Esophagus (tissue), 2 donors: Measurements from ENCODE around the gene CMTM8. TPM values are rescaled to one million over a fixed set of nuclear protein-coding genes. Genes with fewer than 3 reads are reported as not detected.
"Not testable (repeated sequence)": the region's sequence is repeated elsewhere in the genome, so short reads cannot be mapped to it uniquely, and the experiment has no call there.

Source experiments
- H3K27ac ChIP-seq, 2 donors: one replicate each; pipeline ENCODE4 v1.5.1; 2013; ENCODE audit warnings: low read depth in 2 of 2, mild to moderate bottlenecking in 2 of 2, inconsistent platforms in 1 of 2, low read length in 1 of 2, moderate library complexity in 1 of 2
- H3K27me3 ChIP-seq, 2 donors: one replicate each; pipeline ENCODE4 v1.6.1; 2013; ENCODE audit warnings: low read length in 2 of 2, control low read depth in 1 of 2, mild to moderate bottlenecking in 1 of 2; ENCODE audit not compliant: insufficient read depth in 2 of 2, control insufficient read depth in 1 of 2
- H3K36me3 ChIP-seq, 2 donors: one replicate each; pipeline ENCODE4 v1.6.1; 2013; ENCODE audit warnings: low read length in 1 of 2; ENCODE audit not compliant: control insufficient read depth in 2 of 2, insufficient read depth in 2 of 2
- H3K4me1 ChIP-seq, 2 donors: one replicate each; pipeline ENCODE4 v1.6.1; 2013; ENCODE audit warnings: low read length in 1 of 2; ENCODE audit not compliant: control insufficient read depth in 2 of 2, insufficient read depth in 2 of 2
- H3K4me3 ChIP-seq, 2 donors: one replicate each; pipeline ENCODE4 v1.5.1; 2013; ENCODE audit warnings: low read length in 2 of 2, mild to moderate bottlenecking in 2 of 2, low read depth in 1 of 2, moderate library complexity in 1 of 2
- H3K9me3 ChIP-seq, 2 donors: one replicate each; pipeline ENCODE4 v1.6.1; 2013; ENCODE audit warnings: mild to moderate bottlenecking in 2 of 2, low read depth in 1 of 2, low read length in 1 of 2, moderate library complexity in 1 of 2; ENCODE audit not compliant: control insufficient read depth in 2 of 2, insufficient read depth in 1 of 2
- WGBS, 2 donors: extraction: QIAGEN DNeasy Blood & Tissue Kit; methylation state at CpG; one replicate each; pipeline ENCODE4 v1.1.7; 2013; 5-methylcytosine and 5-hydroxymethylcytosine counted together
- polyA plus RNA-seq, 2 donors: library from polyadenylated mRNA; stranded (reverse); fragments of 200-250 nt; gene quantifications; one replicate each; pipeline ENCODE4 v1.2.3, GENCODE V29; 2013
- donor health status: healthy with polysubstance abuse.
- donor health status: Bipolar disorder and iron deficiency.

Gene CMTM8
- polyA plus RNA-seq, 2 donors, result 1.1 to 1.7 TPM

DNA sequence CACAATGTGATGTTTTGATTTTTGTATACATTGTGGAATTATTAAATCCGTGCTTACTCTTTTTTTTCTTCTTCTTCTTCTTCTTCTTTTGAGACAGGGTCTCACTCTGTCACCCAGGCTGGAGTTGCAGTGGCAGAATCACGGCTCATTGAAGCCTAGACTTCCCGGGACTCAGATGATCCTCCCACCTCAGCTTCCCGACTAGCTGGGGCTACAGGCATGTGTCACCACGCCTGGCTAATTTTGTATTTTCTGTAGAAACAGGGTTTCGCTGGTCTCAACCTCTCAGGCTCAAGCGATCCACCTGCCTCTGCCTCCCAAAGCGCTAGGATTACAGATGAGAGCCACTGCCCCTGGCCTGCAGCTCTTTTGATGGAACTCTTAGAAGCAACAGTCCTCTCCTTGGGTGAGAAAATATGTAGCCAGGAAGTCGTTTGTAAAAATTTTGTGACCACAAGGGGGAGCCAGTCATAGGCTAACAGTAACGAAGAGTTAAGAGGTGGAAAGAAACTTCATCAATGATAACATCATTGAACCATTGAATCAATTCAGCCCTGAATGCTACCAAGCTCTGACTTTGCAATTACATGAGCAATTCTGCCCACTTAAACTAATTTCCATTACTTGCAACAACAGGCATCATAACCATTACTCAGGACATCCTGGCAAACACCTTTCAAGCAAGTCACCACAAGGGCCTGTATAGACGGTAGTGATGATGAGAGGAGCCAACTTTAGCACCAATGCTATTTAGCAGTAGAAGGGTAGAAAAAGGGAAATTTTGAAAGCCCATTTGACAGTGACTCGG lies 136.5 kb downstream of the CMTM8 start:
- Histone ChIP-seq H3K9me3 (no peaks in the 10 kb centered on the region), H3K27ac (no peak overlapping the region), H3K4me3 (no peak overlapping the region), H3K36me3 (no peaks in the 10 kb centered on the region), H3K4me1 (no peaks in the 10 kb centered on the region), H3K27me3 (peaks cover 0 to 3% of the 10 kb centered on the region in 2 donors)
- WGBS, 2 donors, result 54 to 61% methylated on average over 12 of the region's 12 CpGs

DNA sequence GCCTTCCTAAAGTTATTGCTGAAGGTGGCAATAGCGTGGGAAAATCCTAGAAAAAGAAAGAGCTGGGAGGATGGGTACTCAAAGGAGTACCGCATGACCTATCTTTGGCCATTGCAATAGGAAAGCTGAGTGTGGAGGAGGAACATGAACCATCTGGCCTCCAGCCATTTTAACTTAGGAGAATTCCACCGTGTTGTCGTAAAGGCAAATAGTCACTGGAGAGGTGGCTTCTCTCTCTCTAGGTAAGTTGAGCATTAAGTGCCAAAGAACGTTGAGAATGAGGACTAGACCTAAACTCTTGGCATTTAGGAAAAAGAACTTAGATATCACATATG lies 137.1 kb downstream of the CMTM8 start:
- Histone ChIP-seq H3K9me3 (no peaks in the 10 kb centered on the region), H3K27ac (no peak overlapping the region), H3K36me3 (no peaks in the 10 kb centered on the region), H3K4me1 (no peaks in the 10 kb centered on the region), H3K4me3 (no peak overlapping the region), H3K27me3 (peaks cover 0 to 3% of the 10 kb centered on the region in 2 donors)
- 93 to 94% methylated on average over 5 of the region's 5 CpGs for WGBS, 2 donors

DNA sequence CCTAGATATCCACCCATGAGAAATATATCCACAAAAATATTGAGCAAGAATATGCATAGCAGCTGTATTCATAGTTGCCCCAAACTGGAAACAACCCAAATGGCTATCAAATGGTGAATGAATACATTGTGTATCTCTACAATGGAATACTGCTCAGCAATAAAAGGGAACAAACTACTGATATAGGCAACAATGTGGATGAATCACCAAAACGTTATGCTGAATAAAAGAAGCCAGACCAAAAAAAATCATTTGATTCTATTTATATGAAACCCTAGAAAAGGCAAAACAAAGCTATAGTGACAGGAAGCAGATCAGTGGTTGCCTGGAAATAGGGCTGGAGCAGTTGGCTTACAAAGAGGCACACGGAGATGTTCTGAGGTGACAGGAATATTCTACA lies 137.6 kb downstream of the CMTM8 start:
- H3K9me3 ChIP-seq, result no peaks in the 10 kb centered on the region
- 65 to 68% methylated on average over 2 of the region's 2 CpGs for WGBS, 2 donors
- H3K36me3 ChIP-seq, result no peaks in the 10 kb centered on the region
- H3K27me3 ChIP-seq, result peaks cover 0 to 3% of the 10 kb centered on the region in 2 donors
- H3K27ac ChIP-seq, result no peak overlapping the region
- H3K4me1 ChIP-seq, result no peaks in the 10 kb centered on the region
- no peak overlapping the region for H3K4me3 ChIP-seq

DNA sequence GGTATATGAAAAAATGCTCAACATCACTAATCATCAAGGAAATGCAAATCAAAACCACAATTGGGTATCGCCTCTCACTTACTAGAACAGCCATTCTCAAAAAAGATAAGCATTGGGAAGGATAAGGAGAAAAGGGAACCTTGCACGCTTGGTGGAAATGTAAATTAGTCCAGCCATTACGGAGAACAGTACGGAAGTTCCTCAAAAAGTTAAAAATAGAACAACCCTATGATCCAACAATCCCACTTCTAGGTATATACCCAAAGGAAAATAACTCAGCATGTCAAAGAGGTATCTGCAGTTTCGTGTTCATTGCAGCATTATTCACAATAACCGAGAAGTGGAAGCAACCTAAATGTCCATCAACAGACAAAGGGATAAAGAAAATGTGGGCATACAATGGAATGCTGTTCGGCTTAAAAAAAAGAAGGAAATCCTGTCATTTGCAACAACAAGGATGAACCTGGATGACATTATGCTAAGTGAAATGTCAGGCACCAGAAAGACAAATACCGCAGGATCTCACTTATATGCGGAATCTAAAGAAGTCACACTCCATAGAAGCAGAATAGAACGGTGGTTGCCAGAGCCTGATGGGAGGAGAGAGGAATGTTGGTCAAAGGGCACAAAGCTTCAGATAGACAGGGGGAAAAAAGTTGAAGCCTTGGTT lies 141.5 kb downstream of the CMTM8 start:
- H3K9me3 ChIP-seq, result no peaks in the 10 kb centered on the region
- H3K27ac ChIP-seq, result no peak overlapping the region
- no peak overlapping the region for H3K4me3 ChIP-seq
- H3K4me1 ChIP-seq, result no peaks in the 10 kb centered on the region
- H3K27me3 ChIP-seq, result no peaks in the 10 kb centered on the region
- 80 to 85% methylated on average over 10 of the region's 10 CpGs for WGBS, 2 donors
- H3K36me3 ChIP-seq, result no peaks in the 10 kb centered on the region

DNA sequence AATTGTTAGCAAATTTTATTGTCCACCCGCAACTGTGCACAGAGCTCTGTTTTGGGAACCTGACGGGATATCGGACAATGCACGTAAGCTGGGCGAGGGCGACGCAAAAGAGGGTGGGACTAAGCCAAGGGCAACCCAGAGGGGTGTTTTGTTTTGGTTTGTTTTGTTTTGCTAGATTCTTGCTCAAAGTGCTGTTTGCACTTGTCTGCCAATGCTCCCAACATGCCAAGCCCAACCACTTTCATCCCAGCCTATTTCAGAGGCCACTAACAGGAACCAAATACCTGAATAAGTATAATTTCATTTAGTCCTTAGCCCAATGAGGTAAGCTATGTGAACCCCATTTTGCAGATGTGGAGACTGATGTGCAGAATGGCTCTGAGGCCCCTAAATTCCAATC lies 143.4 kb downstream of the CMTM8 start:
- Histone ChIP-seq H3K27me3 (no peaks in the 10 kb centered on the region), H3K27ac (no peak overlapping the region)
- 69 to 86% methylated on average over 7 of the region's 7 CpGs for WGBS, 2 donors

DNA sequence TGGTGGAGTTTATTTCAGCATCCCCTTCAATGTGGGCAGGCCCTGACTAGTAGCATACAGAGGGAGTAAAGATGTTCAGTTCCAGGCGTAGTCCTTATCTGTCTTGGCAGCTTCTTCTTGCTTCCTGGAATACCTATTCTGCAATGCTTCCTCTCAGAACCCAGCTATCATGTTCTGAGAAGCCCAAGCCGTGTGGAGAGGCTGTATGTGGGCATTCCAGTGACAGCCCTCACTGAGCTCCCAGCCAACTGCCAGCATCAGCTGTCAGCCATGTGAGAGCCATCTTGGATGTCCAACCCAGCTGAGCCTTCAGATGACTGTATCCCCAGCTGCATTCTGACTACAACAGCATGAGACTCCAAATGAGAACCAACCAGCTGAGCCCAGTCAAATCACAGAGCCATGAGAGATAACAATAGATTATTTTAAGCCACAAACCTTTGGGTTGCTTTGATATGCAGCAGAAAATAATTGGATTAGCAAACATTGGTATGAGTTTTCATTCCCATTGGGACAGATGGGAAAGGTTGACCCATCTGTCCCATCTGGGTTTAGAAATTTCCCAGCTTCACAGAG lies 144.7 kb downstream of the CMTM8 start:
- WGBS, 2 donors, result 62 to 74% methylated on average over 2 of the region's 2 CpGs
- no peaks in the 10 kb centered on the region for H3K9me3 ChIP-seq
- H3K4me3 ChIP-seq, result no peak overlapping the region
- peaks cover 0 to 3% of the 10 kb centered on the region in 2 donors for H3K27me3 ChIP-seq
- H3K36me3 ChIP-seq, result no peaks in the 10 kb centered on the region
- no peaks in the 10 kb centered on the region for H3K4me1 ChIP-seq
- no peak overlapping the region for H3K27ac ChIP-seq

More for the DNA sequence above, 143.4 kb downstream of the CMTM8 start:
- H3K36me3 ChIP-seq, result no peaks in the 10 kb centered on the region
- H3K9me3 ChIP-seq, result no peaks in the 10 kb centered on the region
- no peaks in the 10 kb centered on the region for H3K4me1 ChIP-seq
- no peak overlapping the region for H3K4me3 ChIP-seq

DNA sequence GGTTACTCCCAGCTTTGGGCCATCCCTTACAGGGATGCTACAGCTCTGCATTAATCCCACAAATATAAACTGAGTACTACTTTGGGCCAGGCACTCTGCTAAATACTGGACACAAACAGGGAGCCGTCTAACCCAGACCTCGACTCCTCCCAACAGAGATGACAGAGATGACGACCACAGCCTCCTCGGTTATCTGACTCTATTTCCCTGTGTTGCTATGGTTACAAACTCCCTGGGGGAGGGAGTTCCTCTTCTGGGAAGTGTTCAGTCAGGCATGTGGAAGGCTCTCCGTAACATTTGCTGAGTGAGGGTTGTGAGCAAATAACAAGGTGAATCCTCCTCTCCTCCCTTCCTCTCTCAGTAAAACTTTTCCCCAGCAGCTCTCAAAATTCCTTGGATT lies 146.5 kb downstream of the CMTM8 start:
- WGBS, 2 donors, result 37 to 41% methylated on average over 5 of the region's 5 CpGs
- no peaks in the 10 kb centered on the region for H3K9me3 ChIP-seq

DNA sequence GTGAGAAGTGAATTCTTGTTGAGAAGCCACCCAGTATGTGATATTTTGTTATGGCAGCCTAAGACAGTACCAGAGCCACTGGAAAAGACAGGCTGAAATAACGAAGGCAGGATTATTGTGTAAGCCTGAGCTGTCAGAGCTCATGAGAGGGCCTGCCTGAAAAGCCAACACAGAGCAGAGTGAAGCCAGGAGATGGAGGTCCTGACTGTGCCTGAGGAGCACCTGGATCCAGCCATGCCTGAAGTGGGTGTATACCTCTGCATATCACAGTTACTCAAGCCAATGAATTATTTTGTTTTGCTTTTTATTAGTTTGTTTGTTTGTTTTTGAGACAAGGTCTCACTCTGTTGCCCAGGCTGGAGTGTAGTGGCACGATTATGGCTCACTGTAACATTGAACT lies 149.0 kb downstream of the CMTM8 start:
- Histone ChIP-seq H3K36me3 (no peaks in the 10 kb centered on the region), H3K27me3 (peaks cover 0 to 6% of the 10 kb centered on the region in 2 donors), H3K4me1 (peaks cover 3 to 4% of the 10 kb centered on the region in 2 donors), H3K9me3 (no peaks in the 10 kb centered on the region), H3K4me3 (no peak overlapping the region), H3K27ac (no peak overlapping the region)
- 86 to 88% methylated on average over 2 of the region's 2 CpGs for WGBS, 2 donors

More for the DNA sequence above, 146.5 kb downstream of the CMTM8 start:
- Histone ChIP-seq H3K4me3 (no peak overlapping the region), H3K36me3 (no peaks in the 10 kb centered on the region), H3K4me1 (no peaks in the 10 kb centered on the region), H3K27me3 (peaks cover 0 to 6% of the 10 kb centered on the region in 2 donors), H3K27ac (no peak overlapping the region)

DNA sequence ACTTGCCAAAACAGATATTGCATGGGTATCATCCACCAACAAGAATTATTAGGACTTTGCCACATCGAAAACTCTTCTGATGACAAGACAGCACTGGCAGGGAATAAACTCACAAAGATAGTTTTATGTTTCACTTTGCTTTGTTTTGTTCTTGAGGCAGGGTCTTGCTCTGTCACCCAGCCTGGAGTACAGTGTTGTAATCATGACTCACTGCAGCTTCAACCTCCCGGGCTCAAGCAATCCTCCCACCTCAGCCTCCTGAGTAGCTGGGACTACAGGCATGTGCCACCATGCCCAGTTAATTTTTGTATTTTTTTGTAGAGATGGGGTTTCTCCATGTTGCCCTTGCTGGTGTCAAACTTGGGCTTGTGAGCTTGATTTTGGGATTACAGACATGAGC lies 151.1 kb downstream of the CMTM8 start:
- not testable (repeated sequence) for H3K4me1 ChIP-seq, H3K4me3 ChIP-seq, H3K27ac ChIP-seq, H3K36me3 ChIP-seq, H3K27me3 ChIP-seq, H3K9me3 ChIP-seq
- 83 to 90% methylated on average over 2 of the region's 2 CpGs for WGBS, 2 donors
